Measurements from ENCODE around the gene EOMES. TPM values are rescaled to one million over a fixed set of nuclear protein-coding genes. Genes with fewer than 3 reads are reported as not detected.

Gene EOMES
- polyA plus RNA-seq, 1 experiment: not detected

- POLR2A ChIA-PET: no interaction called here
- no peak for DNase-seq (ENCODE audit: low read depth)
- Histone ChIP-seq H3K36me3 (ENCODE audit: control insufficient read depth, insufficient read depth, low read length) (no peaks in the 10 kb centered on the region), H3K27me3 (ENCODE audit: control insufficient read depth, insufficient read depth, low read length) (peaks cover 42% of the 10 kb centered on the region), H3K4me3 (ENCODE audit: low read depth, low read length) (peak overlapping the region; percentile 43)
- CTCF ChIA-PET: interaction anchor here (1.2 to 2.5 kb wide), 10 partner anchors 7 to 615 kb away, joined by 3 to 20 read pairs (median 6); partner anchors contain the start of gene EOMES
- no peak for TF ChIP-seq CTCF (IDR thresholded peaks at IDR 0.05; ENCODE audit: insufficient read depth, low read depth, low read length)
Observed at GRCh38 chr3:27713435-27714145, 8.5 kb downstream of the EOMES start.

- no peak for DNase-seq (ENCODE audit: low read depth)
- ChIA-PET CTCF (interaction anchor here (0.8 to 2.5 kb wide), 19 partner anchors 8 to 615 kb away, joined by 3 to 20 read pairs (median 4); partner anchors contain the start of gene EOMES), POLR2A (no interaction called here)
- Histone ChIP-seq H3K27me3 (ENCODE audit: control insufficient read depth, insufficient read depth, low read length) (peaks cover 41% of the 10 kb centered on the region), H3K4me3 (ENCODE audit: low read depth, low read length) (peak overlapping the region; percentile 43), H3K36me3 (ENCODE audit: control insufficient read depth, insufficient read depth, low read length) (no peaks in the 10 kb centered on the region)
- TF ChIP-seq CTCF (IDR thresholded peaks at IDR 0.05; ENCODE audit: insufficient read depth, low read depth, low read length): no peak
Observed at GRCh38 chr3:27713078-27713423, 9.1 kb downstream of the EOMES start.

GRCh38 chr3:27712136-27713077, 9.7 kb downstream of the EOMES start:
- Histone ChIP-seq H3K27me3 (ENCODE audit: control insufficient read depth, insufficient read depth, low read length) (peaks cover 41% of the 10 kb centered on the region), H3K4me3 (ENCODE audit: low read depth, low read length) (peak overlapping the region; percentile 43), H3K36me3 (ENCODE audit: control insufficient read depth, insufficient read depth, low read length) (no peaks in the 10 kb centered on the region)
- peak; percentile 89 for TF ChIP-seq CTCF (IDR thresholded peaks at IDR 0.05; ENCODE audit: insufficient read depth, low read depth, low read length)
- peak; percentile 8 for DNase-seq (ENCODE audit: low read depth)
- ChIA-PET POLR2A (interaction anchor here (0.7 kb wide), 1 partner anchor 610 kb away, joined by 16 read pairs; no protein-coding TSS in a partner anchor), CTCF (interaction anchor here (0.6 to 2.5 kb wide), 35 partner anchors 9 to 632 kb away, joined by 3 to 20 read pairs (median 4); partner anchors contain the start of gene EOMES)

DNA sequence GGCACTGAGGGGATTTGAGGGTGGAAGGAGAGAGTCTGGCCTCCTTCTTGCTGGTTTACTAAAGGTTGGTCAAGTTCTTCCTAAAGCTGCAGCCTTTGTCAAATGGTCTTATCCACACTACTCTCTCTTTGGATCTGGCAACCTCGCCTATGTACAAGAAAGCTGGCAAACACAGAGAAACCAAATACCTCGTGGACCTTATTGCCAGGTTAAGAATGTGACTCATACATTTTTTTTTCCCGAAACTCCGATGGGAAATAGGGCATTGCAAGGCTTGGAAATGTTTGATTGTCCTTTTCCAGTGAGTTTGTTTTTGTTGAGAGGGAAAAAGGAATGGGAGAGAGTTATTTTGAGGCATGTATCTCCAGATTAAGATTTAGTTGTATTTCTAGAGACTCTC, 13.9 kb downstream of the EOMES start:
- Histone ChIP-seq H3K36me3 (ENCODE audit: control insufficient read depth, insufficient read depth, low read length) (no peaks in the 10 kb centered on the region), H3K4me3 (ENCODE audit: low read depth, low read length) (no peak overlapping the region), H3K27me3 (ENCODE audit: control insufficient read depth, insufficient read depth, low read length) (peaks cover 11% of the 10 kb centered on the region)
- CTCF ChIA-PET: interaction anchor here (0.8 to 1.1 kb wide), 2 partner anchors 11 to 19 kb away, joined by 3 read pairs; no protein-coding TSS in a partner anchor
- DNase-seq (ENCODE audit: low read depth): no peak
- POLR2A ChIA-PET: no interaction called here
- TF ChIP-seq CTCF (IDR thresholded peaks at IDR 0.05; ENCODE audit: insufficient read depth, low read depth, low read length): no peak

DNA sequence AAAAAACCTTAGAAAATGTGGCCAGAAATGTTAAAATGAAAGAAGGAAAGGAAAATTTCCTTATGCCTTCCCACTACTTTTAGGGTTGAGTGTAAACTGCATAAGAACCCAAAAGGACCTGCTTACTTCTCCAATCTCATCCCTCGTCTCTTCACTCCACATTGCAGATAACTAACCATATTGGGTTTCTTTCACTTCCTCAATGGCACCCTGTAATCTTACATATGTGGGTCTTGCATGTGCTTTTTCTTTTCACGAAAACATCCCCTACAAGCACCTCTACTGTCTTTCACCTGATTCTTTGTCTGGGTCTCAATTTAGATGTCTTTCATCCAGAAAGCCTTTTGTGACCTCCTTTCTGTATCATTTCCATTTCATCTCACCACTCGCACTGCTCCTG, 23.1 kb downstream of the EOMES start:
- no peak for DNase-seq (ENCODE audit: low read depth)
- POLR2A ChIA-PET: no interaction called here
- no peak overlapping the region for H3K4me3 ChIP-seq (ENCODE audit: low read depth, low read length)
- TF ChIP-seq CTCF (IDR thresholded peaks at IDR 0.05; ENCODE audit: insufficient read depth, low read depth, low read length): no peak
- CTCF ChIA-PET: no interaction called here
- H3K27me3 ChIP-seq (ENCODE audit: control insufficient read depth, insufficient read depth, low read length): no peaks in the 10 kb centered on the region
- H3K36me3 ChIP-seq (ENCODE audit: control insufficient read depth, insufficient read depth, low read length): no peaks in the 10 kb centered on the region

All from BJ (cell line).